Effector memory CD4-positive, alpha-beta T cell (primary cell): ENCODE data around the gene NPAT.

Experiments
- DNase-seq, 3 donors: peaks; one replicate each; pipeline ENCODE4 v3.0.0-alpha.2; 2020
- H3K27ac ChIP-seq: 2 replicates; pipeline ENCODE4 v1.7.0; 2013; ENCODE audit warnings: mild to moderate bottlenecking, low read length, moderate library complexity; ENCODE audit not compliant: insufficient read depth, poor library complexity, severe bottlenecking
- H3K27me3 ChIP-seq: replicated peaks from 2 replicates; pipeline ENCODE4 v1.7.0; 2013; ENCODE audit warnings: mild to moderate bottlenecking, low read length; ENCODE audit not compliant: insufficient read depth, control insufficient read depth, poor library complexity, severe bottlenecking
- H3K36me3 ChIP-seq: 2 replicates; pipeline ENCODE4 v1.7.0; 2013; ENCODE audit warnings: mild to moderate bottlenecking, low read length, moderate library complexity; ENCODE audit not compliant: control insufficient read depth, insufficient read depth
- H3K4me1 ChIP-seq: 2 replicates; pipeline ENCODE4 v1.7.0; 2013; ENCODE audit warnings: low read length, mild to moderate bottlenecking; ENCODE audit not compliant: control insufficient read depth, insufficient read depth, poor library complexity, severe bottlenecking
- H3K4me3 ChIP-seq: 2 replicates; pipeline ENCODE4 v1.7.0; 2013; ENCODE audit warnings: low read length, low read depth, mild to moderate bottlenecking; ENCODE audit not compliant: insufficient read depth, poor library complexity, severe bottlenecking
- H3K9me3 ChIP-seq: 2 replicates; pipeline ENCODE4 v1.7.0; 2013; ENCODE audit warnings: mild to moderate bottlenecking, low read length, moderate library complexity; ENCODE audit not compliant: control insufficient read depth

Gene NPAT

DNA sequence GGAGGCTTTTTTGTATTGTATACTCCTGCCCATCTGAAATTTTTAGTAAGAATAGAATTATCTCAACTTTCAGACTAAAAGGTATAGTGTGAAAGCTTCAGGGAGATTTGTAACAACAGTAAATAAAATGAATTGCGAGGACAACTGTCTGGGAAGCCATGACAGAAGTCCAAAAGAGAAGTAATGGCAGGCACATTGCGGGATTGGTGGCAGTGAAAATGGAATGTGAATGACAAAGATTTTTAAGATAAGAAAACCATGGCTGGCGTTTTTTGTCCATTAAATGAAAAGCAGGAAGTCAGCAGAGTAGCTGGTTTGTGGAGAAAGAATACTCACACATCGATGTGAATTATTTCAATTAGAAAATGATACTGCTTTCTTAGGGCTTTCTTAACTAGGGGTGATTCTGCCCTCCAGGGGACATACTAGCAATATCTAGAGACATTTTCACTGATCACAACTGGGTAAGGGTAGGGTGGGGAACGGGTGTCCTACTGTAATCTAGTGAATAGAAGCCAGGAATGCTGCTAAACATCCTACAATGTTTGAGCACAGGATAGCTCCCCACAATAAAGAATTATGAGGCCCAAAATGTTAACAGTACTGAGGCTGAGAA, 1.6 kb downstream of the NPAT start:
- Histone ChIP-seq H3K27ac (peak overlapping the region; percentile 99), H3K4me3 (peak overlapping the region; percentile 81), H3K36me3 (no peaks in the 10 kb centered on the region), H3K9me3 (no peaks in the 10 kb centered on the region), H3K27me3 (no peaks in the 10 kb centered on the region), H3K4me1 (peaks cover 23% of the 10 kb centered on the region)
- no peak for DNase-seq

DNA sequence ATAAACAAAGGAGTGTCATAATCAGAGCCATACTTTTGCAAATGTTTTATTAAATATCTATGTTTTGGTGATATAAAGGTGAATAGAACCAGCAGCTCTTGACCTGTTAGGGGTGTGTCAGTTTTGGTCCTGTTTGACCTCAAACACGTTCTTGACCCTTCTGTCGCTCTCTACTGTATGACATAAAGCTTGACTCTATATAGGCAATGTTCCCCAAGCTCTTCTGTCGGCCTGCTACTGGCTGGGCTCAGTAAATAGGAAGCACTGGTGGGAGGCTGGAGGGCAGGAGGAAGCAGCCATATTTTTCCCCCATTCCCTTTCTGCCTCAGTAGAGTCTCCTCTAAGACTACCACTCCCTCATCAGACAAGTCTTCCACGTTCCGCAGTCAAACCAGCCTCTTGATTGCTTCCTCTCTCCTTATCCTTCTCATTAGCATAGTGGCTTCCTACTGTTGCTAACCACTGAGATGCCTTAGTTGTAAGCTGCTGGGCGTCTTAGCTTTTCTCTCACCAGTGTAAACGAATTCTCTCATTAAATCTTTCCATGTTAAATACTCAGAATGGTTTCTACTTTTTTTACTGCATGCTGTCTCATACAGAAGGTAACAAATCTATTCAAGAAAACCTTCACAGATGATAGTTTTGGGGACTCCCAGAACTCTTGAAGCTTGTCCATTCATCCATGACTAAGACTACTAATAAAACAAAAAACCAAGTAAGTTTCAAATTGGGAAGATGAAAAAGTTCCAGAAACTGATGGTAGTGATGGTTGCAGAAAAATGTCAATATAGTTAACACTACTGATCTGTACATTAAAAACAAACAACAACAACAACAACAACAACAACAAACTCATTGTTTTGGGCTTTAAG, 3.3 kb downstream of the NPAT start:
- H3K27me3 ChIP-seq: no peaks in the 10 kb centered on the region
- H3K4me3 ChIP-seq: no peak overlapping the region
- peaks cover 26% of the 10 kb centered on the region for H3K4me1 ChIP-seq
- H3K36me3 ChIP-seq: peaks cover 4% of the 10 kb centered on the region
- H3K9me3 ChIP-seq: no peaks in the 10 kb centered on the region
- no peak for DNase-seq
- no peak overlapping the region for H3K27ac ChIP-seq

DNA sequence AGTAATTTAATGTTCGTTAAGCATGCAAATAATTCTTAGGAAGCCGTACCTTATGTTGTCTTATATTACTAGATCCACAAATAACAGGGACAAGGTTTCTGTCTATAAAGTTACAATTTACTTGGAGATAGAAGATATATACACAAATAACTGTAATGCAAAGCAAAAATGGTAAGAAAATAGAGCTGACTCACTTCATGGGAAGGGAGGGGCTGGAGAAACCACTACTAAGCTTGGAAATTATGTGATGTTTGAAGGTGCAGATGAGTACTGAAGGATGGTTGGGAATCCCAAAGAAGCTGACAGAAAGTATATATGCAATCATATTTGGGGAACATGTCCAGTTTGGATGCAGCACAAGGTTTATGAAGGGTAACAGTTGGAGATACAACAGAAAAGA, 4.0 kb downstream of the NPAT start:
- DNase-seq: no peak
- H3K27ac ChIP-seq: no peak overlapping the region
- peaks cover 26% of the 10 kb centered on the region for H3K4me1 ChIP-seq
- peaks cover 10% of the 10 kb centered on the region for H3K36me3 ChIP-seq
- H3K4me3 ChIP-seq: no peak overlapping the region
- no peaks in the 10 kb centered on the region for H3K9me3 ChIP-seq
- H3K27me3 ChIP-seq: no peaks in the 10 kb centered on the region

DNA sequence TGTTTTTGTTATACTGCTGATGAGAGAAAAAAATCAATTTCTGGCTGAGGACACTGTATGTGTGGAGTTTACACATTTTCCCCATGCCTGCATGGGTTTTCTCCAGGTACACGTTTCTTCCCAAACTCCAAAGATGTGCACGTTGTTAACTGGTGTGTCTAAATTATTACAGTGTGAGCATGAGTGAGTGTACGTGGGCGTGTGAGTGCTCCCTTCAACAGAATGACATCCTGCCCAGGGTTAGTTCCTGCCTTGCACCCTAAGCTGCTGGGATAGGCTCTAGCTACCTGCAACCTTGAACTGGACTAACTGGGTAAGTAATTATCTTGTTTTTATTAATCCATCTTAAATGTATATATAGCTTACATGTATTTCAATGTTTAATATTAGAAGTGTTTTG, 5.5 kb downstream of the NPAT start:
- Histone ChIP-seq H3K36me3 (peaks cover 11% of the 10 kb centered on the region), H3K9me3 (no peaks in the 10 kb centered on the region), H3K4me1 (peaks cover 26% of the 10 kb centered on the region), H3K4me3 (peak overlapping the region; percentile 14), H3K27ac (no peak overlapping the region), H3K27me3 (no peaks in the 10 kb centered on the region)
- DNase-seq: no peak

DNA sequence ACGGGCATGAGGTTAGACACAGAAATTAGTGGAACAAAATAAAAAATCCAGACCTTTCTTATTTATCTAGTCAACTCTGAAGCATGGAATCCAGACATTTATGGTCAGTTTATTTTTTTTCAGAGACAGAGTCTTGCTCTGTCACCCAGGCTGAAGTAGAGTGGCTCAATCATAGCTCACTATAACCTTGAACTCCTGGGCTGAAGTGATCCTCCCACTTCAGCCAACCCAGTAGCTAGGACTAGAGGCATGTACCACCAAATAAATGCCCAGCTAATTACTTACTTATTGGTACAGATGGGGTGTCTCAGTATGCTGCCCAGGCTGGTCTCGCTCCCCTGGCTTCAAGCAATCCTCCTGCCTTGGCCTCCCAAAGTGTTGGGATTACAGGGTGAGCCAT, 8.7 kb downstream of the NPAT start:
- Histone ChIP-seq H3K4me1 (peaks cover 13% of the 10 kb centered on the region), H3K27ac (no peak overlapping the region), H3K27me3 (no peaks in the 10 kb centered on the region), H3K9me3 (no peaks in the 10 kb centered on the region), H3K4me3 (no peak overlapping the region), H3K36me3 (peaks cover 24% of the 10 kb centered on the region)
- DNase-seq: no peak

DNA sequence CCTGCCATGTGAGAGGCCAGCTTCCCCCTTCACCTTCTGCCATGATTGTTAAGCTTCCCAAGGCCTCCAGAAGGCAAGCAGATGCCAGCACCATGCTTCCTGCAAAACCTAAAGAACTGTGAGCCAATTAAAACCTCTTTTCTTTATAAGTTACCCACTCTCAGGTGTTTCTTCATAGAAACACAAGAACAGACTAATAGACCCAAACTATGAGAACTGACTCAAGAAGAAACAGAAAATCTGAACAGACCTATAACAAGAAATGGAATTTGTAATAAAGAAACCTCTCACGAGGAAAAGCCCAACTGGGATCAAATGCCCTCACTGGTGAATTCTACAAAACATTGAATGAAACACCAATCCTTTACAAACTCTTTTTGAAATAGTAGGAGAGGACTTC, 12.0 kb downstream of the NPAT start:
- no peak overlapping the region for H3K27ac ChIP-seq
- H3K4me3 ChIP-seq: no peak overlapping the region
- H3K4me1 ChIP-seq: no peaks in the 10 kb centered on the region
- H3K36me3 ChIP-seq: peaks cover 51% of the 10 kb centered on the region
- DNase-seq: no peak
- H3K9me3 ChIP-seq: no peaks in the 10 kb centered on the region
- no peaks in the 10 kb centered on the region for H3K27me3 ChIP-seq

DNA sequence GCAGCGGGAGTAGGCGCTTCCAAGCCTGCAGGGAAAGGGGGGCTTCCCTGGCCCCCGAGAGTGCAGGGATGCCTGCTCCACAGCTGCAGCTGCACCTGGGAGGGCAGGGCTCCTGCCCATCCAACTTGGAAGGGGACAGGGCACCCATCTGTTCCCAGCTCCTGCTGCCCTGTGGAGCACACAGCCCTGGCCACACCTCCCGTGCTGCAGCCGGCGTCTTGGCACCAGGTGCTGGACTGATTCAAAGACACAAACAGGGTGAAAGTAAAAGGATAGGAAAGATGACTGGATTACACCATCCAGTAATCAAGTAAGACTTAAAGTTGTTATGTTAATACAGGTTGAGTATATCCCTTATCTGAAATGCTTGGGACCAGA, 14.8 kb downstream of the NPAT start:
- peaks cover 51% of the 10 kb centered on the region for H3K36me3 ChIP-seq
- no peak for DNase-seq

DNA sequence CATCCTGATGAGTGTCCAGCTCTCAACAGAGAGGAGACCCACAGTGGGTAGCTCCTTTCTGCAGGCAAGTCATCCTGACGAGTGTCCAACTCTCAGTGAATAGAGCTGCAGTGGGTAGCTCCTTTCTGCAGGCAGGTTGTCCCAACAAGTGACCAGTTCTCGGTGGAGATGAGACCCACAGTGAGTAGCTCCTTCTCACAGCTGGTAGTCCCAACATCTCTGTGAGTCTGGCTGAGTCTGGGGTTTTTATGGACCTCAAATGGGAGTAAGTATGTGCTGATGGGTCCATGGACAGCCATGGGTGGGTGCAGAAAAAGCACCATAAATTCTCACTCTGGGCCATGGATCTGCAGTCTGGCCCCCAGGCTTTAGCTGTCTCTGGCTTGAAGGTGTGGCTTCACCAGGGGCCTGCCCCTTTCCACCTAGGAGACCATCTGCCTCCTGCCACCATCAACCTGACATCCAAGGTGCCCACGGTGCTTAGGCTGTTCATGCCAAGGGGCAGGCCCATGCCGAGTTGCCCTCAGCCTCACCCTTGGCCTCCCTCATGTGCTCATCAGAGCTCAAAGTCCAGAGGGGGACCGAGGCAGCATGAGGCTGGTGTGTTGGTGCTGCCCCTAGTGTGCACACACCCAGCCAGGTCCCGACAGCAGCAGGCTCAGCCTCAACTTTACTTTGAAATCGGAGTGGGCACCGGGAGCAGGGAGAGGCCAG, 15.3 kb downstream of the NPAT start:
- no peak for DNase-seq
- no peaks in the 10 kb centered on the region for H3K9me3 ChIP-seq
- no peaks in the 10 kb centered on the region for H3K4me1 ChIP-seq
- H3K36me3 ChIP-seq: peaks cover 51% of the 10 kb centered on the region
- H3K4me3 ChIP-seq: no peak overlapping the region
- H3K27me3 ChIP-seq: no peaks in the 10 kb centered on the region
- H3K27ac ChIP-seq: no peak overlapping the region

More for the DNA sequence above, 14.8 kb downstream of the NPAT start:
- H3K4me3 ChIP-seq: no peak overlapping the region
- H3K4me1 ChIP-seq: no peaks in the 10 kb centered on the region
- H3K27me3 ChIP-seq: no peaks in the 10 kb centered on the region
- no peaks in the 10 kb centered on the region for H3K9me3 ChIP-seq
- H3K27ac ChIP-seq: no peak overlapping the region

DNA sequence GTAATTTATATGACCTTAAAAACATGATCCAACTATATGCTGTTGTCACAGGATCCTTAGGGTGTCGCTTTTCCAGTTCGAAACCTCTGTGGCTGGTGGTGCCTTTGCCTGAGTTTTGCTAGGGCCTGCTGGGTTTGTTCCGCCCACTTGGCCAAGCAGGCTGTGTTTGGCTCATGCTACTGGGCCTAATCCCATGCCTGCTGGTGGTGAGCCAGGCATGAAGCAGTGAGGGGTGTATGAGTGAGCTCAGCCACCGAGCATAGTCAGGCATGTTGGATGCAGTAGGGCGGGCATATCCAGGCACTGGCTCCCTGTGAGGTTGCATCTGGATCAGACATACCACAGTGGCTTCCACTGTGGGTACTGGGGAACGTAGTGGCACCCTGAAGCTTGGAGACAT, 16.3 kb downstream of the NPAT start:
- Histone ChIP-seq H3K27ac (no peak overlapping the region), H3K27me3 (no peaks in the 10 kb centered on the region), H3K4me1 (no peaks in the 10 kb centered on the region), H3K36me3 (peaks cover 51% of the 10 kb centered on the region), H3K4me3 (no peak overlapping the region), H3K9me3 (no peaks in the 10 kb centered on the region)
- DNase-seq: no peak
